ENCODE results near the gene SOAT2.

The SOAT2 gene

GRCh38 chr12:53065470-53065869, 37.8 kb upstream of the SOAT2 start:
- FAIRE-seq = no peak

GRCh38 chr12:53065975-53066931, 37.0 kb upstream of the SOAT2 start:
- peak; percentile 79 for FAIRE-seq

GRCh38 chr12:53067074-53067992, 36.0 kb upstream of the SOAT2 start:
- FAIRE-seq = no peak

- no peak for FAIRE-seq
These were observed 35.1 kb upstream of the SOAT2 start for GRCh38 chr12:53067993-53068770.

- no peak for FAIRE-seq
These were observed 34.3 kb upstream of the SOAT2 start for GRCh38 chr12:53068811-53069585.

- FAIRE-seq = no peak
These were observed 33.5 kb upstream of the SOAT2 start for GRCh38 chr12:53069621-53070410.

- FAIRE-seq = no peak
These were observed 32.3 kb upstream of the SOAT2 start for GRCh38 chr12:53070877-53071492.

GRCh38 chr12:53071591-53072551, 31.4 kb upstream of the SOAT2 start:
- FAIRE-seq = no peak

GRCh38 chr12:53073881-53074280, 29.4 kb upstream of the SOAT2 start:
- FAIRE-seq = no peak

- no peak for FAIRE-seq
These were observed 28.8 kb upstream of the SOAT2 start for GRCh38 chr12:53074283-53074998.

- no peak for FAIRE-seq
These were observed 28.3 kb upstream of the SOAT2 start for GRCh38 chr12:53074999-53075370.

- no peak for FAIRE-seq
These were observed 26.8 kb upstream of the SOAT2 start for GRCh38 chr12:53076461-53076860.

- FAIRE-seq = no peak
These were observed 26.3 kb upstream of the SOAT2 start for GRCh38 chr12:53077030-53077429.

GRCh38 chr12:53078425-53079225, 24.7 kb upstream of the SOAT2 start:
- no peak for FAIRE-seq

- FAIRE-seq = no peak
These were observed 23.8 kb upstream of the SOAT2 start, which contains the start of gene SPRYD3 for GRCh38 chr12:53079226-53080117. TSS of gene SPRYD3 (minus strand) at chr12:53079390. CDS start at chr12:53079333, 57 bp downstream.

GRCh38 chr12:53082637-53083175, 20.6 kb upstream of the SOAT2 start:
- FAIRE-seq = no peak
